ENCODE measurements around the gene NSFL1C. TPM values are rescaled to one million over a fixed set of nuclear protein-coding genes. Genes with fewer than 3 reads are reported as not detected.

The NSFL1C gene
- total RNA-seq, 1 donor from 2014 or later, result 93.9 TPM

GRCh38 chr20:1392443-1392692 lies 74.3 kb downstream of the NSFL1C start:
- TF ChIP-seq CTCF (conservative IDR thresholded peaks at IDR 0.05), result no peak
- Mint-ChIP-seq H3K4me3 (peak overlapping the region; percentile 96), H3K4me1 (peaks cover 50% of the 10 kb centered on the region), H3K9me3 (no peaks in the 10 kb centered on the region), H3K27ac (ENCODE audit: unreplicated experiment) (peak overlapping the region; percentile 37), H3K27me3 (ENCODE audit: low read depth) (peaks cover 45% of the 10 kb centered on the region), H3K36me3 (ENCODE audit: low read depth) (no peaks in the 10 kb centered on the region)
- no peak for DNase-seq (ENCODE audit: low read depth, low spot score)

Other genes starting within 250 kb of the NSFL1C start
- not detected in 2 replicates for gene RAD21L1, start 240.8 kb downstream of the NSFL1C start, total RNA-seq
- gene SNPH, start 200.6 kb downstream of the NSFL1C start, total RNA-seq, result 3.0 and 3.3 TPM in 2 replicates
- gene SDCBP2, start 137.7 kb downstream of the NSFL1C start, total RNA-seq, result 1.6 and 2.4 TPM in 2 replicates
- gene FKBP1A, start 73.8 kb downstream of the NSFL1C start, total RNA-seq, result 176 and 185 TPM in 2 replicates
- gene SIRPB2, start 24.6 kb upstream of the NSFL1C start, total RNA-seq, result not detected in 2 replicates
- gene SIRPD, start 90.9 kb upstream of the NSFL1C start, total RNA-seq, result not detected in 2 replicates
- 0.77 and 1.5 TPM in 2 replicates for gene SIRPB1, start 153.2 kb upstream of the NSFL1C start, total RNA-seq
- not detected in 2 replicates for gene SIRPG, start 190.9 kb upstream of the NSFL1C start, total RNA-seq